IMR-90 (cell line): ENCODE results near the gene CEP43. TPM values are rescaled to one million over a fixed set of nuclear protein-coding genes. Genes with fewer than 3 reads are reported as not detected.

Source experiments
- ATAC-seq: fragments of 200-7000 bp; cut with Tn5 transposase; 2 replicates; pipeline ENCODE4 v1.9.1; 2020; ENCODE audit warnings: low read depth, mild to moderate bottlenecking, moderate library complexity
- BruUV-seq: library from RNA; stranded (reverse); fragments of 400-500 nt; replicated peaks from 2 replicates; lab custom pipeline; 2021; lab: Mats Ljungman, UMichigan
- CTCF ChIA-PET: fragments of 300-600 bp; formaldehyde crosslinking; extraction: SDS; loops from one replicate; lab custom pipeline; 2021; ENCODE audit warnings: antibody characterized with exemption; lab: Yijun Ruan, JAX
- POLR2A ChIA-PET: fragments of 300-600 bp; sonication (Branson Sonifier 250); formaldehyde crosslinking; loops from one replicate; lab custom pipeline; 2022; ENCODE audit warnings: antibody characterized with exemption; ENCODE audit not compliant: unreplicated experiment; lab: Charles Lee
- DNase-seq: peaks from one replicate; pipeline ENCODE4 v3.0.0; 2013
- H2AFZ ChIP-seq: replicated peaks from 2 replicates; pipeline ENCODE3; 2013; ENCODE audit warnings: low read length, mild to moderate bottlenecking; ENCODE audit not compliant: poor library complexity
- H2AK5ac ChIP-seq: 2 replicates; pipeline ENCODE4 v1.6.1; 2013; ENCODE audit warnings: low read depth, low read length, inconsistent platforms
- H2AK9ac ChIP-seq: replicated peaks from 2 replicates; pipeline ENCODE3; 2013; ENCODE audit warnings: mild to moderate bottlenecking, low read depth, low read length, moderate library complexity; ENCODE audit not compliant: poor library complexity
- H2BK120ac ChIP-seq: 2 replicates; pipeline ENCODE4 v1.6.1; 2013; ENCODE audit warnings: low read depth, low read length, inconsistent platforms
- H2BK15ac ChIP-seq: 3 replicates; pipeline ENCODE4 v1.6.1; 2013; ENCODE audit warnings: low read depth, low read length, inconsistent platforms
- H2BK20ac ChIP-seq: 2 replicates; pipeline ENCODE4 v1.6.1; 2013; ENCODE audit warnings: low read depth, mild to moderate bottlenecking, inconsistent platforms, low read length, moderate library complexity
- H2BK5ac ChIP-seq: 2 replicates; pipeline ENCODE4 v1.6.1; 2013; ENCODE audit warnings: mild to moderate bottlenecking, low read depth, low read length, inconsistent platforms; ENCODE audit not compliant: poor library complexity, severe bottlenecking
- H3K14ac ChIP-seq: replicated peaks from 2 replicates; pipeline ENCODE4 v1.6.1; 2013; ENCODE audit warnings: low read depth, low read length, inconsistent platforms
- H3K18ac ChIP-seq: 2 replicates; pipeline ENCODE4 v1.6.1; 2013; ENCODE audit warnings: low read depth, low read length, control low read depth
- H3K23ac ChIP-seq: 2 replicates; pipeline ENCODE4 v1.6.1; 2013; ENCODE audit warnings: low read depth, low read length, inconsistent platforms
- H3K27ac ChIP-seq: 2 replicates; pipeline ENCODE4 v1.5.1; 2013; ENCODE audit warnings: mild to moderate bottlenecking, control low read depth, low read length; ENCODE audit not compliant: insufficient read depth
- H3K27me3 ChIP-seq: 2 replicates; pipeline ENCODE4 v1.6.1; 2013; ENCODE audit warnings: low read length; ENCODE audit not compliant: control insufficient read depth, insufficient read depth
- H3K36me3 ChIP-seq: 2 replicates; pipeline ENCODE4 v1.6.1; 2013; ENCODE audit warnings: low read length, mixed read lengths; ENCODE audit not compliant: control insufficient read depth, insufficient read depth
- H3K4ac ChIP-seq: 2 replicates; pipeline ENCODE4 v1.6.1; 2013; ENCODE audit warnings: low read depth, low read length, inconsistent platforms
- H3K4me1 ChIP-seq: 2 replicates; pipeline ENCODE4 v1.6.1; 2013; ENCODE audit warnings: low read length, mixed read lengths; ENCODE audit not compliant: control insufficient read depth, insufficient read depth
- H3K4me2 ChIP-seq: 2 replicates; pipeline ENCODE4 v1.6.1; 2013; ENCODE audit warnings: low read depth, mild to moderate bottlenecking, control low read depth, low read length, moderate library complexity
- H3K4me3 ChIP-seq: 2 replicates; pipeline ENCODE4 v1.5.1; 2013; ENCODE audit warnings: low read depth, mild to moderate bottlenecking, control low read depth, low read length, moderate library complexity; ENCODE audit not compliant: insufficient read depth
- H3K56ac ChIP-seq: 2 replicates; pipeline ENCODE4 v1.6.1; 2013; ENCODE audit warnings: low read length, inconsistent platforms; ENCODE audit not compliant: insufficient read depth; ENCODE audit errors: extremely low read depth
- H3K79me1 ChIP-seq, 2 experiments: 2 replicates each; pipeline ENCODE4 v1.6.1; 2013; ENCODE audit warnings: low read length in 2 of 2, inconsistent platforms in 1 of 2, low read depth in 1 of 2
- H3K9ac ChIP-seq: 2 replicates; pipeline ENCODE4 v1.6.1; 2013; ENCODE audit warnings: low read depth, low read length, control low read depth
- H3K9me1 ChIP-seq: 2 replicates; pipeline ENCODE4 v1.6.1; 2013; ENCODE audit warnings: low read length, inconsistent platforms; ENCODE audit not compliant: insufficient read depth
- H3K9me3 ChIP-seq: 2 replicates; pipeline ENCODE4 v1.6.1; 2013; ENCODE audit warnings: low read length; ENCODE audit not compliant: control insufficient read depth, insufficient read depth
- H4K20me1 ChIP-seq: 2 replicates; pipeline ENCODE4 v1.6.1; 2013; ENCODE audit warnings: low read length, inconsistent platforms; ENCODE audit not compliant: insufficient read depth
- H4K5ac ChIP-seq: 2 replicates; pipeline ENCODE4 v1.6.1; 2013; ENCODE audit warnings: mild to moderate bottlenecking, low read depth, low read length, control low read depth
- H4K8ac ChIP-seq, 2 experiments: 2 replicates each; pipeline ENCODE4 v1.6.1; 2013; ENCODE audit warnings: low read depth in 2 of 2, low read length in 2 of 2, control low read depth in 1 of 2, inconsistent platforms in 1 of 2
- H4K91ac ChIP-seq: 2 replicates; pipeline ENCODE4 v1.6.1; 2013; ENCODE audit warnings: low read depth, low read length, inconsistent platforms; ENCODE audit not compliant: insufficient read depth
- BHLHE40 ChIP-seq: fragments of 150-350 bp; IDR thresholded peaks from 2 replicates; pipeline ENCODE4 v1.6.1; 2016; ENCODE audit warnings: mild to moderate bottlenecking, low read depth, low read length
- CEBPB ChIP-seq: IDR thresholded peaks from 2 replicates; pipeline ENCODE4 v1.6.1; 2012; ENCODE audit warnings: low read depth, low read length, improper control_type of control experiment
- FOS ChIP-seq: fragments of 150-350 bp; IDR thresholded peaks from 2 replicates; pipeline ENCODE4 v1.6.1; 2016; ENCODE audit warnings: low read depth, low read length
- MAZ ChIP-seq: IDR thresholded peaks from 2 replicates; pipeline ENCODE4 v1.6.1; 2012; ENCODE audit warnings: low read depth, mild to moderate bottlenecking, low read length, improper control_type of control experiment, moderate library complexity, borderline replicate concordance
- RCOR1 ChIP-seq: IDR thresholded peaks from 2 replicates; pipeline ENCODE4 v1.6.1; 2012; ENCODE audit warnings: mild to moderate bottlenecking, low read length, improper control_type of control experiment; ENCODE audit not compliant: insufficient replicate concordance
- RFX5 ChIP-seq: IDR thresholded peaks from 2 replicates; pipeline ENCODE4 v1.8.0; 2012; ENCODE audit warnings: low read depth, mild to moderate bottlenecking, low read length, moderate library complexity
- SMC3 ChIP-seq: fragments of 150-350 bp; IDR thresholded peaks from 2 replicates; pipeline ENCODE4 v1.6.1; 2016; ENCODE audit warnings: low read depth, mild to moderate bottlenecking, antibody characterized with exemption, low read length, moderate library complexity
- WGBS, 2 experiments: methylation state at CpG; one replicate each; pipeline versions ENCODE4 v1.1.5 to v1.1.7; 2013; ENCODE audit warnings: missing lambda C conversion rate in 2 of 2; ENCODE audit not compliant: insufficient read length in 1 of 2; ENCODE audit errors: extremely low coverage in 2 of 2; 5-methylcytosine and 5-hydroxymethylcytosine counted together
- dilution Hi-C: fragments of 300-500 bp; cut with HindIII; formaldehyde crosslinking; loops from one replicate; pipeline ENCODE4 v1.14.3; 2018; ENCODE audit warnings: low sequenced_read_pairs; ENCODE audit not compliant: unreplicated experiment
- in situ Hi-C: fragments of 300-500 bp; cut with MboI; formaldehyde crosslinking; loops from 3 replicates; pipeline ENCODE4 v1.14.3; 2019; ENCODE audit warnings: low sequenced_read_pairs, inconsistent platforms, mixed read lengths
- intact Hi-C: fragments of 100-400 bp; cut with micrococcal nuclease; formaldehyde crosslinking; loops from 2 replicates; pipeline ENCODE4 v1.10.0; 2022
- polyA plus RNA-seq, 3 experiments: library from polyadenylated mRNA; depleted of rRNA; stranded (reverse); fragments of >200 nt; gene quantifications; 2 replicates each; pipeline ENCODE4 v1.2.3, GENCODE V29; 2012; ENCODE audit warnings: low replicate concordance in 1 of 3
- total RNA-seq: library from RNA; depleted of rRNA; stranded (reverse); fragments of >200 nt; gene quantifications from 2 replicates; pipeline ENCODE4 v1.2.3, GENCODE V29; 2012

Gene CEP43
- total and polyA plus RNA-seq, 2 of the 4 experiments (the other 2 are of a cell fraction) = 8.6 to 10.7 TPM

DNA sequence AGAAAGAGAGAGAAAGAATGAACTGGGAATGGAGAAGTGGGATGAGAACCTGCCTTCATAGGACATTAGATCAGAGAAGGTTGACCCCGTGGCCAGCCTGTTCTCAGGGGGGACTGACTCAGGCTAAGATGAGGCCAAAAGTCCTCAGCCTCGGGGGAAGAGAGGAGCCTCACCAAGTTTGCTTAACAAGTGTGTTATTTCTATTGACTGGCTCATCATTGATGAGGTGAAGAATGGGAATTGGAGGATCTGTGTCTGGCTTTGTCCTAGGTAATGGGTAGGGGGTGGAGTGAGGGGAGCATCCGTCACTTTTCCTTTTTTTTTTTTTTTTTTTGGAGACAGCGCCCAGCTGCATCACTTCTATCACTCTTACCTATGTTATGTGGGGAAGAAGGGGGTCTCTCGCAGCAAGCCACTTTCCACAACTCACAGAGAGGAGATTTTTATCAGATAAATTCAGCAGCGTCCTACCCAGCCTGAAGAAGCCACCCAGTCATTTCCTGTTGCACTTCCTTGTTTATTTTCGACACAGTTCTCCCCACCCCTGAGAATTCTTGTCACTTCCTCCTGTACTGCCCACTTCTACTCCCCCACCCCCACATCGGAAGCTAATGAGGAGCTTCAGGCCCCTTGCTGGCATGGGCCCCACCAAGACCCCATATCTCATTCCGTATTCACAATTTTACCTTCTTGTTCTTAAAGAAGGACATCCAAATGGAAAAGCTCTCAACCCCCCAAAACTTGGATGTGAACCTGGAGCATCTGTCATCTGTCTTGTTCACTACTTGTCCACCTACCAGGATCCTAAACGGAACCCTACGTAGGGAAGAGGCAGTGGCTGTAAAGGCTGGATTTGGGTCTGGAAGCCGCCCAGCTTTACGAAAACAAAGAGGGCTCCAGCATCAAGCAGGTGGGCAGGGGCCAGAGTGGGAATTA, 40.0 kb upstream of the CEP43 start (continued):
- TF ChIP-seq SMC3 (no peak), CEBPB (no peak), MAZ (no peak)

DNA sequence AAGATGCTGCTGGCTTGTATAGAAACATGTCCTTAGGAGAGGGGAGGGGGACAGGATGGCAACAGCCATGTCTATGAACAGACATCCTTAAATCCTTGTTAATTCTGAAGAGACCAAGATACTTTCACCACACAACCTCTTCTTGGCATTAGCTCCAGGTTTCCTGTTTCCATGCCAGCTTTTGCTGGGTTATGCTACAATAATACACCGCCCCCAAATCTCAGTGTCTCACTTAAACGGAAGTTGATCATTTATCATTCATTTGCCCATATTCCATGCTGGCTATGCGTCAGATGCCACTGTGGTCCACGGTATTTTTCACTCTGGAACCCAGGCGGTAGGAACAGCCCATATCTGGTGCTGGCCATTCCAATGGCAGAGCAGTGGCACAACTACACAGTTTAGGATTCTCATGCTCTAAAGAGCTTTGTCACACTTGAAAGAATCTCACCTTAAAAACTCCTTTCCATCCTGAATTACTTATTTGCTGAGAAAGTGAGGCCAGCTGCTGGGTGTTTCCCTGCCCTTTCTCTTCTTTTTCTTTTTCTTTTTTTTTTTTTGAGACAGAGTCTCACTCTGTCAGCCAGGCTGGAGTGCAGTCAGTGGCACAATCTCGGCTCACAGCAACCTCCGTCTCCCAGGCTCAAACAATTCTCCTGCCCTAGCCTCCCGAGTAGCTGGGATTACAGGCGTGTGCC, 39.1 kb upstream of the CEP43 start:
- peak overlapping the region; percentile 26 for H2AFZ ChIP-seq
- H3K36me3 ChIP-seq = no peaks in the 10 kb centered on the region
- ChIA-PET POLR2A (no interaction called here), CTCF (no interaction called here)
- H2AK5ac ChIP-seq = no peak overlapping the region
- 50% methylated on average over 2 of the region's 9 CpGs; no CpG with 5 or more reads in 1 of the 2 experiments for WGBS, 2 experiments
- H3K9ac ChIP-seq = no peak overlapping the region
- H3K27ac ChIP-seq = no peak overlapping the region
- no peak overlapping the region for H4K5ac ChIP-seq
- H3K23ac ChIP-seq = no peak overlapping the region
- intact Hi-C loops (loop anchor here (1.0 kb wide), 1 partner anchor 37 kb away; no protein-coding TSS in a partner anchor), dilution Hi-C loops (no loop called here), in situ Hi-C loops (no loop called here)
- no peak overlapping the region for H2BK20ac ChIP-seq
- no peak overlapping the region for H3K4me3 ChIP-seq
- no peak overlapping the region for H3K56ac ChIP-seq
- H2BK120ac ChIP-seq = no peak overlapping the region
- H3K18ac ChIP-seq = no peak overlapping the region
- H3K9me1 ChIP-seq = no peaks in the 10 kb centered on the region
- no peak for TF ChIP-seq FOS
- TF ChIP-seq BHLHE40 = no peak
- no peak for TF ChIP-seq RFX5
- no peak for TF ChIP-seq RCOR1
- TF ChIP-seq MAZ = no peak
- H2BK15ac ChIP-seq = no peak overlapping the region
- no peaks in the 10 kb centered on the region for H3K27me3 ChIP-seq
- H3K4ac ChIP-seq = no peak overlapping the region
- H3K4me1 ChIP-seq = peaks cover 10% of the 10 kb centered on the region
- H3K4me2 ChIP-seq = no peak overlapping the region
- no peak overlapping the region for H2AK9ac ChIP-seq
- H4K91ac ChIP-seq = no peak overlapping the region
- peaks cover 0 to 3% of the 10 kb centered on the region in 2 experiments; a peak in 1 of 4 replicates for H3K79me1 ChIP-seq
- H3K9me3 ChIP-seq = peaks cover 3% of the 10 kb centered on the region; the same call in 1 of the 2 replicates
- H3K14ac ChIP-seq = no peak overlapping the region
- no TSS peak for BruUV-seq
- no peak for DNase-seq
- no peak overlapping the region for H4K8ac ChIP-seq
- H2BK5ac ChIP-seq = no peak overlapping the region
- no peaks in the 10 kb centered on the region for H4K20me1 ChIP-seq
- no peak for ATAC-seq
